Activated CD4-positive, alpha-beta T cell treated with anti-CD3 and anti-CD28 coated beads, Interleukin-2, amount 50 U/mL, for 24 hours (primary cell): ENCODE measurements around the gene KIFC3.
"Not testable (repeated sequence)": the region's sequence is repeated elsewhere in the genome, so short reads cannot be mapped to it uniquely, and the experiment has no call there.

ENCODE experiments used
- DNase-seq, 2 donors: peaks; one replicate each; pipeline ENCODE4 v3.0.0-alpha.2; 2020; ENCODE audit warnings: low read depth in 1 of 2, low spot score in 1 of 2

Gene KIFC3

DNA sequence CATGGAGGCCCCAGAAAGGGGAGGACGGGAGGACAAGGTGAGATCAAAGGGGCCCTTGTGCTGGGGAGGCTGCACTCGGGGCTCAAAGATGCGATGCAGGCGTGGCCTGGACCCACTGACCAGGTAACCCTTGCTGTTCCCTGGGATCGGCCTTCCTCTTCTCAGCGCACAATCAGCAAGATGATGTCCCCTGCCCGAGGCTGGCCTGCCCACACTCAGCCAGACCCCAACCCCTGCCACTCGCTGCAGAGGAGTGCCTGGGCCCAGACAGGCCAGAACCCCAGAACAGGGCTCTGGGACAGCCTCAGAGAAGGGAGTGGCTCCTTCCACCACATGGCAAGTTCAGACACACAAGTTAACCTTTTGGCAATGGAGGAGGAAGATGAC is 14.8 kb downstream of the KIFC3 start:
- no peak for DNase-seq

DNA sequence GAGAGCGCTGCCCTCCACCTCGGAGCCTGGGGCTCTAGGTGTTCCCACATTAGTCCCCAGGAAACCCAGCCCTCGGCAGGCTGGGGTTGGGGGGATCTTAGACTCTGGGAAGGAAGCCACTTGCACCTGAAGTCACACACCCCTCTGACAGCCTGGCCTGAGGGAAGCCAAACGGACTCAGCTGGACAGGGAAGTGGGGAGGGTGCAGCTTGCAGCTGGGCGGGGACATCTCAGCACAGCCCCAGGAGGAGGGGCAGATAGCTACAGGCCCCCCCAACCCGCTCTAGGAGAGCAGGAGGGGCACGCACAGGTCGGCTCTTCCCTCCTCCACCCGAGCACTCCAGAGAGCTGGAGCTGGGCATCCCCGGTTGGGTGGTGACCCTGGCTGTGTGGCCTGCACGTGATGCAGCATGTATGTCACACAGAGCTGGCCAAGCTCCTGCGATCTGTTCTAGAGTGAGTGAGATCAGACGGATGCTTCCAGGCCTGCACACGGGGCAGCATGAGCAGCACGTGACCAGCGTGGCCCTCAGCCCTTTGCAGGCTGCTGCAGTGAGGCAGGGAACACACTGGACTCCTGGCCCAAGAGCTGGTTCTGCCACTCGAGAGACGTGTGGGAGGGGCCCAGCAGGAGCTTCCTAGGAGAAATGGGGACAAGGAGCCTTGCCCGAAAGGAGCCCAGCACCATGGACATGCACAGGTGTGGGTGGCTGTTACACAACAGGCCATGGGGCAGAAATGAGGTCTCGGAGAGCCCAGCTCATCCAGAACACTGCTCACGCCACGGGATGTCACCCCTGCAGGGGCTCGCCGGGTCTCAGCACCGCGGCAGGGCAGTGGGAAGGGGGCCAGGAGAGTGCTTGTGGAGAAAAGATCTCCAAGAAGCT is 15.4 kb downstream of the KIFC3 start:
- no peak for DNase-seq

DNA sequence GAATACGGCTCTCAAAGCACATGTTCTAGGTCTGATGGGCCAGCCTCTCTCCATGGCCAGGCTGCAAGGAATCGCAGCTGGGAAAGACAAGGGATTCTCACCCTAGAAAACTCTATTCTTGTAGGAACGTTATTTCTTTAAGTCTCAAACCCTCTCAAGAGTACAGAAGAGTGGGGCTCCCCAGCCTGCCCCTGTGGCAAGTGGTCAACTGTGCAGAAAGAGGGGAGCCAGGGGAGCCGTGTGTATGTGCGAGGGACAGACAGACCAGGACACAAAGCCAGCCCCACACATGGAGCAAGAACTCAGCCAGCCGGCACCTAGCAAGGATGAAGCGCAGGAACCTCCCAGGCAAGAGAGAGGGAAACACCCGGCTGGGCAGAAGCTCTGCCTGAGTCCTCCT is 16.4 kb downstream of the KIFC3 start:
- no peak for DNase-seq

DNA sequence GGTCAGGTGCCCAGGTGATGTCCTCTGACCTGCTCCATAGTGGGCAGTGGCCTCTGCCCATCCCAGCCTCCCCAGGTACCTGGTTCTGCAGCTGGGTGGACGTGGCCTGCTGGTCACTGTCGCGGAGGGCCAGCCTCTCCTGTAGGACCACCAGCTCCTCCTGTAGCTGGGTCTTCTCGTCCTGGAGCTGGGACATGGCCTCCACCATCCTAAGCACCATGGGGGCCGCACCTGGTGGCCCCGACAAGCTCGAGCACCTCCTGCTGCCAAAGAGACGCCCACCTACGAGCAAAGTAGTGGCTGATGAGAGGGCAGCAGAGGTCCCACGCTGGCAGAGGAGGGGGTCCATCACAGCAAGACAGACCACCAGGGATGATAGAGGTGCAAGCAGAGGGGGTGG is 16.9 kb downstream of the KIFC3 start:
- DNase-seq, result no peak

DNA sequence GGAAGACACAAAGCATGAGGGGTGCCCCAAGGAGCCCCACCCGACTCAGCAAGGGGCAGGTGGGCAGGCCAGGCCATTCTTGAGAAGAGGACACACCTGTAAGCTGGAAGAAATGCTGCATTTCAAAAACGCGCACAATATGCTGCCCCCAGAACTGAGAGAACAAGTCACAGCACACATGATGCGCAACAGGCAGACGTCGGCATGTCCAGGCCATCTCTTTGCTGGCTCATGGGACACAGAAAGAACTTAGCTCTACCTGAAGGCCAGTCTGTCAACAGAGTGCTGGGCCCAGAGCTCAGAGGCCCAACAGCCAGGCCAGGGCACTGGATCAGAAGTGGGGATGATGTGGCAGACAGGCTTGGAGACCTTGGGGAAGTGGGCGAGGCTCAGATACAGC is 18.0 kb downstream of the KIFC3 start:
- DNase-seq, result no peak

DNA sequence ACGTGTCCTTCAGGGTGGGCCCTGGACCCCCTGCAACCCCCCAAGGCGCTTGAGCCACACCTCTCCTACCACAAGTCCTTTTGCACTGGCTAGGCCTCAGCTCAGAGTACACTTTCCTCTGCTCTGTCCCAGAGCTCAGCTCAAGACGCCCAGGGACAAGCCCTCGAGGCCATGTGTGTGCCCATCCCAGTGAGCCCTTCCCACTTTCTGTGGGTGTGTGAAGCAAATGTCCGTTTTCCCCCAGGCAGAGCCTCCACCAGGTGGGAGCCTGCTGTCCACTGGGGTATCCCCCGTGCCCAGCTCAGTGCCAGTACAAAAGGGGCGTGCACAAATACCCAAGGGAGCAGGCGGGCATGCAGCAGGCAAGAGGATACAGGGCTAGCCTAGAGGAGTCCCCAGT is 18.4 kb downstream of the KIFC3 start:
- DNase-seq, result no peak

DNA sequence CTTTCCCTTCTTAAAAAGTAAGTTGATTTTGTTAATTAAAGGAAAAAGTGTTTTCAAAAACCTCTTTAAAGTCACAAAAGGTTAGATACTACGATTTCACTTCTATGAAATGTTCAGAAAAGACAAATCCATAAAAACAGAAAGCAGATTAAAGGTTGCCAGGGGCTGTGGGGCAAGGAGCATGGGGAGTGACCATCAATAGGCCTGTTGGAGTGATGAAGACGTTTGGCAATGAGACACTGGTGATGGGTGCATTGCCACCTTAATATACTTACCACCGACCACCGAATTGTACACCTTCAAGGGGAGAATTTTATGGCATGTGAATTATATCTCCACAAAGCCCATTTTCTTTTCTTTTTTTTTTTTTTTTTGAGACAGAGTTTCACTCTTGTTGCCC is 19.2 kb downstream of the KIFC3 start:
- DNase-seq, result no peak

DNA sequence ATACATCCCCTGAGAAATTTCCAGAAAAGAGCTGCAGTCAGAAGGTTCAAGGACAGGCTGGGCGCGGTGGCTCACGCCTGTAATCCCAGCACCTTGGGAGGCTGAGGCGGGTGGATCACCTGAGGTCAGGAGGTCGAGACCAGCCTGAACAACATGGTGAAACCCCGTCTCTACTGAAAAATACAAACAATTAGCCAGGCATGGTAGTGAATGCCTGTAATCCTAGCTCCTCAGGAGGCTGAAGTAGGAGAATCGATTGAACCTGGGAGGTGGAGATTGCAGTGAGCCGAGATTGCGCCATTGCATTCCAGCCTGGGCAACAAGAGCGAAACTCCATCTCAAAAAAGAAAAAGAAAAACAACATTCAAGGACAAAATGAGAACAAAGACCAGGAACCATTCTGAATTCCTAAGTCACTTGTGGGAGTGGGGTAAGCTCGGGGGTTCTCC is 19.7 kb downstream of the KIFC3 start:
- DNase-seq, result not testable (repeated sequence)

DNA sequence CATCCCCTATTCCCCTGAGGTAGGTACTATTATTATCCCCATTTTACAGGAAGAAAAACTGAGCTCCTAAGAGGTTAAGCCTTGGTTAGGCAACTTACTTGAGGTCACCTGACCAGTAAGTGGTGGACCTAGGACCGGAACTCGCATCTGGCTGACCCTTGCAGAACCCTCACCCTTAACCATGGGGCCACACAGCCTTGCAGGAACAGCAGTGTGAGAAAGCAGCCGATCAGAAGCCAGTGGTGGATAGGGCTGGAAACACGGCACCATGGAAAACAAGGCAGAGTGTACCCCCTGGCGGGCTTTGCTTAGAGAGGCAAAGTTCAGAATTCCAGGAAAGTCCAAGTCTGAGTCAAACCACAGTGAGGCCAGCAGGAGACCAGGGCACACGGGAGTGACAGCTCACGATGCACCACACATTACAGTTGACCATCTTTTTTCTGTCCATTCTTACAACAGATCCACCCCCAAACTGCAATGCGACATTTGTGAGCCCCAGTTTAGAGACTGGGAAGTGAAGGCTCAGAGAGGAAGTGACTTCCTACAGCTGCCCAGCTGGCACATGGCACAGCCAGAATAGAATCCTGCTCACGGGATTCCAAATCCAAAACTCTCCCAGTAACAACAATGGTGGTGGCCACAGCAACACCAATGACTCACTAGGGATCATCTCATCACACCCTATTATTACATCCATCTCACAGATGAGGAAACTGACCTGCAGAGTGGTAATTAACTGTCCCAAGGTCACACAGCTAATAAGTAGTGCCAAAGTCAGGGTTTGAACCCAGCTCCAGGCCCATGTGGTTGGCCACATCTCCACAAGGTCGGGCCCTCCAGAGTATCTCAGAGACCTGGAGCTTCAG is 20.3 kb downstream of the KIFC3 start:
- DNase-seq, result no peak

DNA sequence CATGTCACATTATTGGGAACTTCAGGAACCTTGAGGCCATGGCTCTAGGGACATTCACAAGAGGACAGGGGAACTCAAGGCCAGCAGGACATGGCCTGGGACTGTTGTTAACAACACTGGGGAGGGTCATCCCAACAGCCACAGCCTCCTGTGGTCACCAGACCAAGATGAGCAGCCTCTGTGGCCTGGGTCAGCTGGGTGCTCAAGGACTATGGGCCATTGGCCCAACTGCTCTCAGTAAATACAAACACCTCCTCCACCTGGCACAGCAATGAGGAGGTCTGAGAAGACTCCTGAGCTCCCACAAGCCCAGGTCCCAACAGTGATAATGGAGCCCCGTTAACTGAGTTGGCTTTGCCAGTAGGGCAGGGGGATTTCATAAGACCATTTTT is 20.9 kb downstream of the KIFC3 start:
- no peak for DNase-seq

DNA sequence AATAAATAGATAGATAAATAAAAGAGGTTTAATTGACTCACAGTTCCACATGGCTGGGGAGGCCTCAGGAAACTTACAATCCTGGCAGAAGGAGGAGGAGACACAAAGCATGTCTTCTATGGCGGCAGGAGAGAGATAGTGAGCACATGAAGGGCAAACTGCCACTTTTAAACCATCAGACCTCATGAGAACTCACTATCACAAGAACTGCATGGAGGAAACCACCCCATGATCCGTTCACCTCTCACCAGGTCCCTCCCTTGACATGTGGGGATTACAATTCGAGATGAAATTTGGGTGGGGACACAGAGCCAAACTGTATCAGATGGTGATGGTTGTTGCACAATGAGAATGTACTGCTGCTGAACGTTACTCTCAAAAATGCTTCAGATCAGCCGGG is 22.5 kb downstream of the KIFC3 start:
- DNase-seq, result not testable (repeated sequence)

DNA sequence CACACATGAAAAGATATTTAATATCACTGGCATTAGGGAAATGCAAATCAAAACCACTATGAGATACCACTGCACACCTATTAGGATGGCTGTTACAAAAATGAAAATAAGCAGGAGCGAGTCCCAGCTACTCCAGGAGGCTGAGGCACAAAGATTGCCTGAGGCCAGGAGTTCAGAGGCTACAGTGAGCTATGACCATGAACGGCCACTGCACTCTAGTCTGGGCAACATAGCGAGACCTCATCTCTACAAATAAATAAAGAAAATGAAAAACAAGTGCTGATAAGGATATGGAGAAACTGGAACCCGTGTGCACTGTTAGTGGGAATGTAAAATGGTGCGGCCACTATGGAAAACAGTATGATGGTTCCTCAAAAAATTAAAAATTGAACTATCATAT is 23.6 kb downstream of the KIFC3 start:
- no peak for DNase-seq

DNA sequence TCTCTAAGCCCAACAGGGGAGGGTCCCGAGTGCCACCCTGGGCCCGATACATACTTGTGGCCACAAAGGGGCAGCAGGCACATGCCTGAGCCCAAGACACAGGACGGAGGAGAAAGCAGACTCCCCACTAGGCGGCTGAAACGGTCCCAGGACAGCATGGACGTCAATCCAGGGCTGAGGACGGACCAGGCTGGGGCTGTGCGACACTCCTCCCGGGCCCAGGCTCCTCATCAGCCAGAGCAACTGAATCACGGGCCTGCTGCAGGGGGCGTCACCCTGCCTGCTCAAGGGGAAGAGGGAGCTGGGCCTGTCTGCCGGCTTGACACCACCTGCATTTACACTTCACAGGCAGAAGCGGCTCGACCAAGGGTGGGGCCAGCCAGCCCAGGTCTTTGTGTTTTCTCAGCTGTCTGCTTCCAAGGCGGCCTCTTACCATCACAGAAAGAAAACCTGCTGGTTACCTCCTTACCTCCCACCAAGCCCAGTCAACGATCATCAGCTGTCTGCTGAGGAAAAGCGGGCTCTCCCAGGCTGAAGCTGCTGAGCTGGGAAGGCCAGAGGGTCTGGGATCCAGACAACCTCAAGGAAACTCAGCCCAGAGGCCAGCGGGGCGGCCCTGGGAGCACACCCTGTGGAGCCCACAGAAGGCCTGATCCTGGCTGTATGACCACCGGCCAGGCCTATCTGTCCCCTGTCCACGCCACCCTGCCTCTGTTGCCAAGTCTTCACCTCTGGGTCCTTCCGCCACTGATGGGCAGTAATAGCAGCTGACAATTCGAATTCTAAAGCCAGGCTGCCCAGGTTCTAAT is 26.4 kb downstream of the KIFC3 start:
- DNase-seq, result no peak

DNA sequence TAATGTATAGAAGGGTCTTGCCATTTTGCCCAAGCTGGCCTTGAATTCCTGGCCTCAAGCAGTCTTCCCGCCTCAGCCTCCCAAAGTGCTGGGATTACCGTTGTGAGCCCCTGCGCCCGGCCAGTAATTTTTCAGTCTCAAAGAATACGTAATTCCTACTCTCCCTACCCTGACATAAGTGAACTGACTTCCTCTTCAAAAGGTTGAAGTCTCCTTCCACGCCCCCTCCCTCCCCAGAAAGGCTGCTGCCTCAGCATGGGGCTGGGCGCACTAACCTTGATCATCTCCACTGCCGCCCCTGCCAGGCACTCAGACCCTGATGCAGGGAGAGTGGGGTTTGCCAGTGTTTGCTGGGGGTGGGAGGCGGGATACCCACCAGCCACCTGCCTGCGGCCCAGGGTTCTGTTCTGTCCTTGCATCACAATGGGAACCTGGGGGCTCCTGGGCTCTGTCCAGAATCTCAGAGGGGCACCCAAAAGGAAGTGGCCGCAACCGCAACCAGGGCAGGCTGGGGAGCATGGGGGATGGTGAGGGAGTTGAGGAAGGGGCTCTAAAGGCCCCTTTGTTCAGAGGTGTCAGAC is 27.5 kb downstream of the KIFC3 start:
- DNase-seq, result no peak

DNA sequence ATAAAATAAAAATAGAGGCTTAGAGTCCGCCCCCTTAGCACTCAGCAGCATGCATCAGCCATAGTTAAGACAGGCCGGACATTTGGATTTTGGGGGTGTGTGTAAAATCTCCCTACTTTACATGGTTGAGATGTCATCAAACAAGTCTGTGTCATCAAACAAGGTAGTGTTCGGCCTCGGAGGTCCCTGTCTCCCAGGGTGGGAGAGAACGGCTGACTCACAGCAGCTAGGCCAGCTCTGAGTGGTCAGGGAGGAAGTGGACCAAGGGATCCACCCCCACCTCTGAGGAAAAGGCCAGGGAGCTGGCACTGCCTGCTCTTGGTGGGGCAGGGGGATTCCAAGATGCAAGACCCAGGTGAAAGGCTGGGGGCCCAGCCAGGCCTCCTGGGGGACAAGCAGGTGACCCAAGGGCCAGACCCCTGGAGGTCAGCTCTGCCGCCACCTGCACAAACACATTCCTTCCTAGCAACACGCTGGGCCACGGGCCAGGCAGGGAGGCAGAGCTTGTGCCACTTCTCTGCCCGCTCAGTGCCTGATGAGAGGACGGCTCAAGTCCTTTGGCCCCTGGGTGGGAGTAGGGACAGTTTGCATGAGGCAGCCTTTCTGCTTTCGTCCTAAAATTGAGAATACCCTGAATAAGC is 28.5 kb downstream of the KIFC3 start:
- DNase-seq, result no peak

DNA sequence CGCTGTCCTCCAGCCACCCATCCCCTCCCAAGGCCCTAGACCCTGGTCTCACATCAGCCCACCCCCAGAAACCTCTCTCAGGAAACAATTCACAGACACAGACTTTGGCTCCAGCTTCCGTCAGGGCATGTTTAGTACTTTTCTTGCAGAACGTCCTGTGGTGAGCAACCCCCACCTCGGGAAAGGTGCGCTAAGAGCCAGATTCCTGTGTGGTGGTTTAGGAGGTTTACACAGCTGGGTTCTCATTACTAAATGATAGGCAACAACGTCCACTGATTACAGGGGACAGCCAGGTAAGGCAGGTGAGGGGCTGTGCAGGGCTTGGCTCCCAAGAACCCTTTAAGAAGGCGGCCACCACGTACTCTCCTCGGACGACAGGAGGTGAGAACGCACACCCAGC is 29.3 kb downstream of the KIFC3 start:
- DNase-seq, result no peak

DNA sequence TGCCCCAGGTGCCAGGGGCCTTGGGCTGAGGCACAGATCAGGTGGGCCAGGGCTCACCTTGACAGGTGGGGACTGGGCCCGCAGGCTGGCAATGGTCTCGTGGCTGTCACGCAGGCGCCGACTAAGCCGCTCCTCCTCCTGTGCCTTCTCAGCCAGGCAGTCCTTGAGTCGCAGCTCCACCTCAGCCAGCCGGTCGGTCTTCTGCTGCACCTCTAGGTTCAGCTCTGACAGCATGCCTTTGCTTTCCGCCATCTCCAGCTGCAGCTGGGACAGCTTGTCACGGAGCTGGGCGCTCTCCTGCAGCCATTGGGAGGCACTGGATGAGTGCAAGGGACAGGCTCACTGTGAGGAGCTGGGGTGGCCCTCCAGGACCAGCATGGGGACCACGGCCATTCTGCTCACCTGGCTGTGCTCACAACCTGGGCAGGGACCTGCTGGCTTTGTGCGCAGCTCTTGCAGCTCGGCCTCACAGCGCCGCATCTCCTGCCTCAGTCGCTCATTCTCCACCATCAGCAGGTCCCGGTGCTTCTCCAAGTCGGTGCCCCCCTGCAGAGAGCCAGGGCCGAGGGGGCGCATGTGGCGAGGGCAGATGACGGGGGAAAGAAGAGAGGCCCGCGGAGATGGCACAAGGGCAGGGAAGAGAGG is 31.0 kb downstream of the KIFC3 start:
- DNase-seq, result no peak

DNA sequence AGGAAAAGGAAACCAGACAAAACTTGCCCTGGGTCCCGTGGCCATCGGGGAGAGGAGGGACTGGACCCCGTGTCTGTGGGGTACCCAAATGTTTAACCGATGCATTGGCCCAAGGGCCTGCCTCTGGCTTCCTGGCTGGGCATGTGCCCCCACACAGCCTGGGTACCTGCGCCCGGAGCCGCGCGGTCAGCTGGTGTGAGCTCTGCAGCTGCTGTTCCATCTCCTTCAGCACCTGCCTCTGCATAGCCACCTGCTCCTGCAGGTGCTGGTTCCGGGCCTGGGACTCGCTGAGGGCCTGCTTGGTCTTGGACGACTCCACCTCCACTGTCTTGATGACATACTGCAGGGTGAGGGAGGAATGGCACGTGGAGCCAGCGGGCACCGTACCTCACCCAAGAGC is 31.9 kb downstream of the KIFC3 start:
- no peak for DNase-seq

DNA sequence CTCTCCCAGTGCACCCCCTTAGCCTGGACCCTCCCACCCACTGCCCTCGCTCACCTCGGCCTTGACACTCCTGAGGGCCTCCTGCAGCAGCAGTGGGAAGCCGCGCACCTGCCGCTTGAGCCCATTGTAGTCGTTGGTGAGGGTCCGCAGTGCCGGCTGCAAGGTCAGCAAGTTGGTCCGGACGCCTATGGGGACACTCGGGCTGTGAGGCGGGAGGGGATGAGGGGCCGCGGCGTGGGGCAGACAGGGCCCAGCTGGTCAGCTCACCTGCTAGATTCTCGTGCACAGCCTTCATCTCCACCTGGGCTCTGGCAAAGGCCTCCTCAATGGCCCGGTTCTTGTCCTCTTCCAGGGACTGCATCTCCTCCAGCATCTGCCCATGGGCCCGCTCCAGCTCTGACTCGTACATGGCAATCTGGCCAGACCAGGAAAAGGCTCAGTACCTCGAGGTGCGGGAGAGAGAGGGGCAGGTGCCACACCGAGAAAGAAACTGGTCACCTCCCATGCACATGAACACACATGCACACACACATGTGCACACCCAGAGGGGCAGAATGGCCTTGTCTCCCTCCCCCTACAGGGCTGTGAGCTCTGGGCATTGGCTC is 32.6 kb downstream of the KIFC3 start:
- no peak for DNase-seq
